ENCODE data around the gene MMP3.

- TF ChIP-seq CTCF (IDR thresholded peaks at IDR 0.05) (no peak), POLR2A (IDR thresholded peaks at IDR 0.05) (no peak)
Observed at GRCh38 chr11:102868339-102868738, 24.9 kb upstream of the MMP3 start.
